Right atrium auricular region (tissue), 2 donors: ENCODE data around the gene ZNF839. TPM values are rescaled to one million over a fixed set of nuclear protein-coding genes. Genes with fewer than 3 reads are reported as not detected.

Experiments
- DNase-seq: peaks from one replicate; pipeline ENCODE4 v3.0.0-alpha.2; 2019; ENCODE audit warnings: low spot score
- H3K27ac ChIP-seq, 2 donors: fragments of 200-600 bp; sonication (generic); 1 replicate in 1 of 2; 2 replicates in 1 of 2; pipeline ENCODE4 v1.5.1; 2016 to 2019
- H3K27me3 ChIP-seq, 2 donors: fragments of 200-600 bp; sonication (generic); one replicate each; pipeline versions ENCODE4 v1.5.1 to v1.6.0; 2017 to 2019
- H3K36me3 ChIP-seq: fragments of 200-600 bp; sonication (generic); one replicate; pipeline ENCODE4 v1.5.1; 2016
- H3K4me1 ChIP-seq, 2 donors: fragments of 200-600 bp; sonication (generic); one replicate each; pipeline versions ENCODE4 v1.5.1 to v1.6.0; 2017 to 2019
- H3K4me3 ChIP-seq, 2 donors: fragments of 200-600 bp; sonication (generic); 1 replicate in 1 of 2; 2 replicates in 1 of 2; pipeline ENCODE4 v1.5.1; 2017 to 2019; ENCODE audit warnings: mild to moderate bottlenecking in 1 of 2, moderate library complexity in 1 of 2
- H3K9me3 ChIP-seq, 2 donors: fragments of 200-600 bp; sonication (generic); one replicate each; pipeline ENCODE4 v1.5.1; 2019
- total RNA-seq, 2 donors: library from RNA; depleted of rRNA; stranded (reverse); fragments of >200 nt; gene quantifications; one replicate each; pipeline ENCODE4 v1.1.0, GENCODE V29; 2016
- TF ChIP-seq, protein P1 (sequence below), 2 donors: fragments of 200-600 bp; sonication (generic); IDR thresholded peaks; one replicate each; pipeline ENCODE4 v1.5.1; 2019; ENCODE audit warnings: antibody characterized with exemption in 2 of 2

The ZNF839 gene
- total RNA-seq, 2 donors from 2014 or later, result 6.4 to 7.8 TPM

DNA sequence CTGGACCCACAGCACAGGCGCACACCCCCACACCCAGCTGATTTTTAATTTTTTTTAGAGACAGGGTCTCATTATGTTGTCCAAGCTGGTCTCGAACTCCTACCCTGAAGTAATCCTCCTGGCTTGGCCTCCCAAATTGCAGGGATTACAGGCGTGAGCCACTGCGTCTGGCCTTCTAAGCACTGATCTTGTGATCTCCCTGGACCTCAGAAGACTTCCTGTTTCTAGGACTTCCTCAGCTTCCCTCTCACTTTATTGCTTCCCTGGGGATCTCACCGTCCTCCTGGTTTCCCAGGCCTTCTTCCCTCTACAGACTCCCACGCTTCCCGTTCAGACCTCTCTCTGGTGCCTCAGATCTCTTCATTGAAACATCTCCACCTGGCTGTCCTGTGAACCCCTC lies 13.8 kb downstream of the ZNF839 start:
- Histone ChIP-seq H3K4me1 (no peaks in the 10 kb centered on the region), H3K4me3 (no peak overlapping the region), H3K27me3 (no peaks in the 10 kb centered on the region), H3K9me3 (no peaks in the 10 kb centered on the region), H3K27ac (no peak overlapping the region), H3K36me3 (peaks cover 6% of the 10 kb centered on the region)
- TF ChIP-seq, protein P1, sequence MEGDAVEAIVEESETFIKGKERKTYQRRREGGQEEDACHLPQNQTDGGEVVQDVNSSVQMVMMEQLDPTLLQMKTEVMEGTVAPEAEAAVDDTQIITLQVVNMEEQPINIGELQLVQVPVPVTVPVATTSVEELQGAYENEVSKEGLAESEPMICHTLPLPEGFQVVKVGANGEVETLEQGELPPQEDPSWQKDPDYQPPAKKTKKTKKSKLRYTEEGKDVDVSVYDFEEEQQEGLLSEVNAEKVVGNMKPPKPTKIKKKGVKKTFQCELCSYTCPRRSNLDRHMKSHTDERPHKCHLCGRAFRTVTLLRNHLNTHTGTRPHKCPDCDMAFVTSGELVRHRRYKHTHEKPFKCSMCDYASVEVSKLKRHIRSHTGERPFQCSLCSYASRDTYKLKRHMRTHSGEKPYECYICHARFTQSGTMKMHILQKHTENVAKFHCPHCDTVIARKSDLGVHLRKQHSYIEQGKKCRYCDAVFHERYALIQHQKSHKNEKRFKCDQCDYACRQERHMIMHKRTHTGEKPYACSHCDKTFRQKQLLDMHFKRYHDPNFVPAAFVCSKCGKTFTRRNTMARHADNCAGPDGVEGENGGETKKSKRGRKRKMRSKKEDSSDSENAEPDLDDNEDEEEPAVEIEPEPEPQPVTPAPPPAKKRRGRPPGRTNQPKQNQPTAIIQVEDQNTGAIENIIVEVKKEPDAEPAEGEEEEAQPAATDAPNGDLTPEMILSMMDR (IDR thresholded peaks at IDR 0.05), result no peak
- DNase-seq, result no peak

DNA sequence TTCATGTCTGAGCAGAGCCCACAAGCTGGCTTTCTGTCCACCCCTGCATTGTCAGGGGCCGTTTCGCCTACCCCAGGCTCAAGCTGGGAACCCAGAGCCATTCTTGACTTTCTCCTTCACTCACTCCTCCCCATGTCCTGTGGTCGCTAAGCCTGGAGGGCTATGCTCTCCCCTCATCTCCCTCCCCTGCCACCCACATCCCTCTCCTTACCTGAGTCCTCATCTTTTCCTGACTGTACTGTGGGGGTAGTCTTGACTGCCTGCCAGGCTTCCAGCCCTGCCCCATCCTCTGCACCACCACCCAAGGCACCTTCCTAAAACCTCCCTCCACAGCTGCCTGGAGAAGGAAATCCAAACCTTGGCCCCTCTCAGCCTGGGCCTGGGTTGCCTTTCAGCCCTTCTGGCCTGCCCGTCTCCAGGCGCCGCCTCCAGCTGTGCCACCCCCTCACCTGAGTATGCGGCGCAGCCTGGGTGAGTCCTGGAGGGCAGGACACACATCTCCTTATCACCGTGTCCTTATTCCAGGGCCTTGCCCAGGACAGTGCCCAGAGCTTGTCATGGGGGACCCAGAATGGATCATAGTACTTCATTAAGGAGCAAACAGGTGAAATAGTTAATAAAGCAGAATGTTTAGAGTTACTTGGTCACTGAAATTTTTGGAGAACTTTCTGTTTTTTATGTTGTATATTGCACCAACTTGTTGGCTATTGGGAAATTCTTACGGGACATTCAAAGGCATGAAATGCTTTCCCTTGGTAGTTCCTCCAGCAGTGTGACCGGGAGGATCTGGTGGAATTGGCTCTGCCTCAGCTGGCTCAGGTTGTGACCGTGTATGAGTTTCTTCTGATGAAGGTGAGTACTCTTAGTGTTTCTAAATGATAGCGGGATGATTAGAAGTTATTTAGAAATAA lies 14.5 kb downstream of the ZNF839 start:
- no peaks in the 10 kb centered on the region for H3K27me3 ChIP-seq
- H3K9me3 ChIP-seq, result no peaks in the 10 kb centered on the region
- no peaks in the 10 kb centered on the region for H3K4me1 ChIP-seq
- peaks cover 12% of the 10 kb centered on the region for H3K36me3 ChIP-seq
- DNase-seq, result no peak
- no peak overlapping the region for H3K27ac ChIP-seq
- H3K4me3 ChIP-seq, result no peak overlapping the region
- TF ChIP-seq, protein P1 (IDR thresholded peaks at IDR 0.05), result no peak

DNA sequence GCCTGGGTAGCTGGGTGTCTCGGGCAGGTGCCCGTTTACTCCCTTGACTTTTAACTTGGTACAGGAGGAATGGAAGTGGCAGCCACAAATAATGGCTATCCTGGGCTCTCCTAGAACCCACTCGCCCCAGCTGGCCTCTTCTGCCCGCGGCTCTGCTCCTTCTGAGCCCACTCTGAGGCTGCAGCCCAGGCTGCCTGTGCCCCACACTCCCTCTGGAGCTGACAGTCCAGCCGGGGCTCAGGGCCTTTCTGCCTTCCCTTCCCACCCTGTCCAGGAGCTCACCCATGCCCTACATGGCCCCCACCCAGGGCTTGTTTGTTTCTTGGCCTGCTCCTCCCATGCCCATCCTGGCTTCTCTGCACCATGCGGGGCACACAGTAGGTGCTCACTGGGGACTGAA lies 15.6 kb downstream of the ZNF839 start:
- Histone ChIP-seq H3K27ac (no peak overlapping the region), H3K4me3 (no peak overlapping the region), H3K27me3 (no peaks in the 10 kb centered on the region), H3K4me1 (no peaks in the 10 kb centered on the region), H3K36me3 (peaks cover 14% of the 10 kb centered on the region), H3K9me3 (no peaks in the 10 kb centered on the region)
- TF ChIP-seq, protein P1 (IDR thresholded peaks at IDR 0.05), result no peak
- DNase-seq, result no peak

DNA sequence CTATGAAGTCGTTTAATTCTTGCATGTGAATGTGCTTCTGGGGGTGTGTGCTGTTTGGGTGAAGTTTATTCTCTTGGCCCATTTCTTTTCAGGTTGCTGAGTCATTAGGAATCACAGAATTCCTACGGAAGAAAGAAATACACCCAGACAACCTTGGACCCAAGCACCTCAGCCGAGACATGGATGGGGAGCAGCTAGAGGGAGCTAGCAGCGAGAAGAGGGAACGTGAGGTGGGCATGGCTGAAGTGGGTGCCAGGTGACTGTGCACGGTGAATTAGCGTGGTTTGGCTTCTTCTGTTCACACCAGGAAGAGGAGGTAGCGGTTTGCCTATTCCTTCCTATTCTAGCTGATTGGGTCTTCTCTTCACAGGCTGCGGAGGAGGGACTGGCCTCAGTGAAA lies 19.2 kb downstream of the ZNF839 start:
- Histone ChIP-seq H3K9me3 (no peaks in the 10 kb centered on the region), H3K4me1 (no peaks in the 10 kb centered on the region), H3K27ac (no peak overlapping the region), H3K27me3 (no peaks in the 10 kb centered on the region), H3K4me3 (no peak overlapping the region), H3K36me3 (peaks cover 39% of the 10 kb centered on the region)
- TF ChIP-seq, protein P1 (IDR thresholded peaks at IDR 0.05), result no peak
- no peak for DNase-seq

DNA sequence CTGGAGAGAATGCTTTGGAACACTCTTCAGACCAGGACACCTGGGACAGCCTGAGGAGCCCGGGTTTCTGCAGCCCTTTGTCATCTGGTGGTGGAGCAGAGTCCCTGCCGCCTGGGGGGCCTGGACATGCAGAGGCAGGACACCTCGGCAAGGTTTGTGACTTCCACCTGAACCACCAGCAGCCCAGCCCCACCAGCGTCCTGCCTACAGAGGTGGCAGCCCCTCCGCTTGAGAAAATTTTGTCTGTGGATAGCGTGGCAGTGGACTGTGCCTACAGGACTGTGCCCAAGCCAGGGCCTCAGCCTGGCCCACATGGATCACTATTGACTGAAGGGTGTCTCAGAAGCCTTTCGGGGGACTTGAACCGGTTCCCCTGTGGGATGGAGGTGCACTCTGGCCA lies 22.0 kb downstream of the ZNF839 start:
- no peak for DNase-seq
- no peaks in the 10 kb centered on the region for H3K4me1 ChIP-seq
- TF ChIP-seq, protein P1 (IDR thresholded peaks at IDR 0.05), result no peak
- H3K36me3 ChIP-seq, result peaks cover 62% of the 10 kb centered on the region
- H3K27ac ChIP-seq, result no peak overlapping the region
- H3K27me3 ChIP-seq, result no peaks in the 10 kb centered on the region
- H3K4me3 ChIP-seq, result no peak overlapping the region
- no peaks in the 10 kb centered on the region for H3K9me3 ChIP-seq
